ENCODE measurements around the gene MFSD12.

DNA sequence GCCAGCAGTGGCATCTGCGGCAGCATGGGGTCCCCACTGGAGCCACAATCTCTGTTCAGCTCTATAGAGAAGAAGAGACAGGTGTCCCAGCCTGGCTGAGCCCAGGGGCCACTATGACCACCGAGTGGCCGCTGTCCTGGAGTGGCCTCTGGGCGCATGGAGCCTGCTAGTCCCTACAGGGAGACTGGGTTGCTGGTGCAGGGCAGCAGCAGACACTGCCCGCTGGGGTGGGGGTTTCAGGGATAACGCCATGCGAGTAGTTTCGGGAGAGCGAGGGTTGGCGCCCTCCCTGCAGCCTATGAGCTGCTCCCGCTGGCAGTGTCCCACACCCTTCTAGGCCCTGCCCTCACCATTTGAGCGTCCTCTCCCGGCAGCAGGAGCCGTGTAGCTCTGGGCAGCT lies 29.3 kb downstream of the MFSD12 start:
- no peak for TF ChIP-seq POLR2A (IDR thresholded peaks at IDR 0.05)
- TF ChIP-seq, protein P1, sequence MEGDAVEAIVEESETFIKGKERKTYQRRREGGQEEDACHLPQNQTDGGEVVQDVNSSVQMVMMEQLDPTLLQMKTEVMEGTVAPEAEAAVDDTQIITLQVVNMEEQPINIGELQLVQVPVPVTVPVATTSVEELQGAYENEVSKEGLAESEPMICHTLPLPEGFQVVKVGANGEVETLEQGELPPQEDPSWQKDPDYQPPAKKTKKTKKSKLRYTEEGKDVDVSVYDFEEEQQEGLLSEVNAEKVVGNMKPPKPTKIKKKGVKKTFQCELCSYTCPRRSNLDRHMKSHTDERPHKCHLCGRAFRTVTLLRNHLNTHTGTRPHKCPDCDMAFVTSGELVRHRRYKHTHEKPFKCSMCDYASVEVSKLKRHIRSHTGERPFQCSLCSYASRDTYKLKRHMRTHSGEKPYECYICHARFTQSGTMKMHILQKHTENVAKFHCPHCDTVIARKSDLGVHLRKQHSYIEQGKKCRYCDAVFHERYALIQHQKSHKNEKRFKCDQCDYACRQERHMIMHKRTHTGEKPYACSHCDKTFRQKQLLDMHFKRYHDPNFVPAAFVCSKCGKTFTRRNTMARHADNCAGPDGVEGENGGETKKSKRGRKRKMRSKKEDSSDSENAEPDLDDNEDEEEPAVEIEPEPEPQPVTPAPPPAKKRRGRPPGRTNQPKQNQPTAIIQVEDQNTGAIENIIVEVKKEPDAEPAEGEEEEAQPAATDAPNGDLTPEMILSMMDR (IDR thresholded peaks at IDR 0.05), result no peak
